GM12892 (cell line): Measurements from ENCODE around the gene PISD.

Source experiments
- POLR2A ChIP-seq: IDR thresholded peaks from 2 replicates; pipeline ENCODE4 v1.6.1; 2011; ENCODE audit warnings: low read depth, low read length, control low read depth
- POLR2AphosphoS5 ChIP-seq: IDR thresholded peaks from 2 replicates; pipeline ENCODE4 v1.6.1; 2011; ENCODE audit warnings: low read depth, low read length, control low read depth

- TF ChIP-seq POLR2A (no peak), POLR2AphosphoS5 (no peak)
These were observed 82.2 kb downstream of the PISD start for GRCh38 chr22:31579835-31580242.
